HCT116 (cell line): ENCODE data around the gene ZHX3. TPM values are rescaled to one million over a fixed set of nuclear protein-coding genes. Genes with fewer than 3 reads are reported as not detected.

Source experiments
- ATAC-seq: fragments of 200-7000 bp; cut with Tn5 transposase; 2 replicates; pipeline ENCODE4 v1.9.1; 2020; ENCODE audit warnings: mild to moderate bottlenecking, moderate library complexity
- BruUV-seq: library from RNA; stranded (reverse); fragments of 400-500 nt; replicated peaks from 2 replicates; lab custom pipeline; 2021; lab: Mats Ljungman, UMichigan
- CTCF ChIA-PET: fragments of 300-600 bp; sonication (Branson Sonifier 250); formaldehyde crosslinking; loops from one replicate; lab custom pipeline; 2021; ENCODE audit warnings: antibody characterized with exemption; lab: Charles Lee
- POLR2A ChIA-PET: fragments of 300-600, 350-600 bp; sonication (Branson Sonifier 250); formaldehyde crosslinking; loops from one replicate; lab custom pipeline; 2021; ENCODE audit warnings: antibody characterized with exemption; lab: Charles Lee
- RAD21 ChIA-PET, 2 experiments: fragments of 300-600 bp; sonication (Branson Sonifier 250); formaldehyde crosslinking; loops; one replicate each; lab custom pipeline; 2023; ENCODE audit warnings: low total read pairs in 2 of 2; ENCODE audit not compliant: uncharacterized antibody in 2 of 2, unreplicated experiment in 2 of 2, low non-redundant PET in 1 of 2; lab: Charles Lee
- DNase-seq: peaks from one replicate; pipeline ENCODE4 v3.0.0-alpha.2; 2010; ENCODE audit warnings: low read depth, low spot score
- H2AFZ ChIP-seq: fragments of 200-600 bp; shearing (Covaris generic), sonication (generic); 2 replicates; pipeline ENCODE4 v1.6.1; 2017; ENCODE audit warnings: low read depth, mixed run types, mixed read lengths, antibody characterized with exemption, low read length; ENCODE audit not compliant: poor library complexity, severe bottlenecking
- H3K27ac ChIP-seq: 2 replicates; pipeline ENCODE4 v1.5.1; 2012; ENCODE audit warnings: low read depth, low read length
- H3K27me3 ChIP-seq: fragments of 200-600 bp; sonication (generic); 2 replicates; pipeline ENCODE4 v1.6.1; 2016; ENCODE audit warnings: mixed run types, low read length, mixed read lengths; ENCODE audit not compliant: insufficient read depth
- H3K36me3 ChIP-seq, 2 experiments: fragments of 200-500 bp in 1 of 2; fragments of 200-600 bp in 1 of 2; sonication (Bioruptor generic) in 1 of 2; sonication (generic) in 1 of 2; 2 replicates each; pipeline versions ENCODE4 v1.5.1 to v1.6.1; 2014 to 2016; ENCODE audit warnings: low read length in 2 of 2, inconsistent platforms in 1 of 2, mixed read lengths in 1 of 2, mixed run types in 1 of 2; ENCODE audit not compliant: insufficient read depth in 2 of 2, control insufficient read depth in 1 of 2
- H3K4me1 ChIP-seq, 2 experiments: fragments of 200-600 bp in 1 of 2; sonication (generic) in 1 of 2; 2 replicates each; pipeline versions ENCODE4 v1.5.1 to v1.6.1; 2012 to 2017; ENCODE audit warnings: low read length in 2 of 2, inconsistent platforms in 1 of 2, mild to moderate bottlenecking in 1 of 2, mixed read lengths in 1 of 2, mixed run types in 1 of 2, moderate library complexity in 1 of 2; ENCODE audit not compliant: insufficient read depth in 2 of 2, control insufficient read depth in 1 of 2
- H3K4me2 ChIP-seq: fragments of 200-600 bp; sonication (generic); 2 replicates; pipeline ENCODE4 v1.6.1; 2017; ENCODE audit warnings: mixed run types, low read length, mixed read lengths
- H3K4me3 ChIP-seq, 2 experiments: fragments of 200-600 bp in 1 of 2; sonication (generic) in 1 of 2; replicated peaks in 1 of 2; 2 replicates each; pipeline ENCODE4 v1.5.1; 2011 to 2016; ENCODE audit warnings: low read length in 2 of 2, control low read depth in 1 of 2, low read depth in 1 of 2, mild to moderate bottlenecking in 1 of 2, mixed read lengths in 1 of 2, mixed run types in 1 of 2
- H3K79me2 ChIP-seq: fragments of 200-600 bp; sonication (generic); 2 replicates; pipeline ENCODE4 v1.6.1; 2017; ENCODE audit warnings: mild to moderate bottlenecking, mixed run types, low read length, moderate library complexity, mixed read lengths; ENCODE audit not compliant: insufficient read depth
- H3K9ac ChIP-seq: fragments of 200-600 bp; sonication (generic); 2 replicates; pipeline ENCODE4 v1.6.1; 2016; ENCODE audit warnings: low read length, mixed read lengths
- H3K9me2 ChIP-seq: fragments of 200-600 bp; sonication (generic), shearing (Covaris generic); 2 replicates; pipeline ENCODE4 v1.6.1; 2017; ENCODE audit warnings: mixed run types, mild to moderate bottlenecking, moderate library complexity; ENCODE audit not compliant: insufficient read depth
- H3K9me3 ChIP-seq, 2 experiments: fragments of 200-500 bp in 1 of 2; fragments of 200-600 bp in 1 of 2; sonication (Bioruptor generic) in 1 of 2; sonication (generic) in 1 of 2; 2 replicates each; pipeline ENCODE4 v1.6.1; 2014 to 2017; ENCODE audit warnings: low read length in 2 of 2, mixed read lengths in 2 of 2, inconsistent platforms in 1 of 2, low read depth in 1 of 2, mild to moderate bottlenecking in 1 of 2, mixed run types in 1 of 2, moderate library complexity in 1 of 2; ENCODE audit not compliant: control insufficient read depth in 1 of 2, insufficient read depth in 1 of 2
- H4K20me1 ChIP-seq: fragments of 200-600 bp; sonication (generic), shearing (Covaris generic); 2 replicates; pipeline ENCODE4 v1.6.1; 2017; ENCODE audit warnings: mixed run types, mild to moderate bottlenecking, moderate library complexity; ENCODE audit not compliant: insufficient read depth
- ATF3 ChIP-seq: IDR thresholded peaks from 2 replicates; pipeline ENCODE4 v1.6.1; 2012
- CEBPB ChIP-seq: IDR thresholded peaks from 2 replicates; pipeline ENCODE4 v1.6.1; 2012; ENCODE audit warnings: low read depth
- CTCF ChIP-seq, 3 experiments: fragments of 200-600 bp in 1 of 3; sonication (generic) in 1 of 3; IDR thresholded peaks in 2 of 3; conservative IDR thresholded peaks in 1 of 3; 2 replicates each; pipeline ENCODE4 v1.5.1; 2012 to 2017; ENCODE audit warnings: low read depth in 2 of 3, low read length in 2 of 3, antibody characterized with exemption in 1 of 3, borderline replicate concordance in 1 of 3, control low read depth in 1 of 3, mild to moderate bottlenecking in 1 of 3, mixed read lengths in 1 of 3, mixed run types in 1 of 3, moderate library complexity in 1 of 3; ENCODE audit not compliant: insufficient read depth in 1 of 3
- EGR1 ChIP-seq: IDR thresholded peaks from 2 replicates; pipeline ENCODE4 v1.6.1; 2012; ENCODE audit warnings: low read depth
- EZH2 ChIP-seq: fragments of 200-600 bp; sonication (generic); IDR thresholded peaks from 2 replicates; pipeline ENCODE4 v1.6.1; 2017; ENCODE audit warnings: antibody characterized with exemption, mixed run types
- EZH2phosphoT487 ChIP-seq: fragments of 200-600 bp; IDR thresholded peaks from 2 replicates; pipeline ENCODE4 v1.6.1; 2018; ENCODE audit warnings: antibody characterized with exemption, borderline replicate concordance
- JUND ChIP-seq: IDR thresholded peaks from 2 replicates; pipeline ENCODE4 v1.6.1; 2012
- MAX ChIP-seq: IDR thresholded peaks from 2 replicates; pipeline ENCODE4 v1.6.1; 2012
- POLR2A ChIP-seq: IDR thresholded peaks from 2 replicates; pipeline ENCODE4 v1.7.0; 2011; ENCODE audit warnings: borderline replicate concordance; ENCODE audit not compliant: insufficient read depth, insufficient read length; ENCODE audit errors: extremely low read depth
- POLR2AphosphoS5 ChIP-seq: IDR thresholded peaks from 2 replicates; pipeline ENCODE4 v1.6.1; 2011; ENCODE audit warnings: mild to moderate bottlenecking, low read depth, low read length, moderate library complexity
- REST ChIP-seq: IDR thresholded peaks from 2 replicates; pipeline ENCODE4 v1.6.1; 2012; ENCODE audit warnings: low read depth
- SIN3A ChIP-seq: IDR thresholded peaks from 2 replicates; pipeline ENCODE4 v1.6.1; 2012; ENCODE audit warnings: low read depth
- SP1 ChIP-seq: IDR thresholded peaks from 2 replicates; pipeline ENCODE4 v1.6.1; 2012; ENCODE audit warnings: low read depth
- SRF ChIP-seq: IDR thresholded peaks from 2 replicates; pipeline ENCODE4 v1.6.1; 2012; ENCODE audit warnings: low read depth
- YY1 ChIP-seq: IDR thresholded peaks from 2 replicates; pipeline ENCODE4 v1.6.1; 2011; ENCODE audit warnings: low read length, low read depth, moderate library complexity, mild to moderate bottlenecking; ENCODE audit not compliant: insufficient replicate concordance; ENCODE audit errors: extremely low read depth
- ZBTB33 ChIP-seq: IDR thresholded peaks from 2 replicates; pipeline ENCODE4 v1.6.1; 2011; ENCODE audit warnings: mild to moderate bottlenecking, low read length, moderate library complexity; ENCODE audit not compliant: insufficient replicate concordance; ENCODE audit errors: extremely low read depth
- ZFX ChIP-seq: fragments of 450-650 bp; IDR thresholded peaks from 2 replicates; pipeline ENCODE4 v1.6.1; 2017
- ZNF274 ChIP-seq: fragments of 200-500 bp; sonication (Bioruptor generic); IDR thresholded peaks from 2 replicates; pipeline ENCODE4 v1.6.1; 2014; ENCODE audit warnings: mild to moderate bottlenecking, low read depth, low read length, inconsistent platforms
- intact Hi-C: fragments of 100-400 bp; cut with micrococcal nuclease; formaldehyde crosslinking; loops from 2 replicates; pipeline ENCODE4 v1.10.0; 2022
- total RNA-seq: library from RNA; stranded (reverse); gene quantifications from one replicate; pipeline ENCODE4 v1.2.1, GENCODE V29; 2021; ENCODE audit not compliant: unreplicated experiment

The ZHX3 gene
- total RNA-seq, 1 experiment from 2014 or later = 13.3 TPM

- POLR2A ChIA-PET = no interaction called here
- H3K9me3 ChIP-seq = no peaks in the 10 kb centered on the region
- BruUV-seq = no TSS peak
- CTCF ChIA-PET = no interaction called here
- H3K36me3 ChIP-seq = no peaks in the 10 kb centered on the region
- ATAC-seq = no peak
- no peaks in the 10 kb centered on the region for H4K20me1 ChIP-seq
- no peak for DNase-seq
- H2AFZ ChIP-seq = no peak overlapping the region
- RAD21 ChIA-PET = no interaction called here
- no peak overlapping the region for H3K9ac ChIP-seq
- no peak for TF ChIP-seq POLR2AphosphoS5
- TF ChIP-seq EZH2 = no peak
- no peak for TF ChIP-seq EGR1
- TF ChIP-seq YY1 = no peak
- TF ChIP-seq MAX = no peak
- TF ChIP-seq ATF3 = no peak
- TF ChIP-seq SRF = no peak
- no peak for TF ChIP-seq ZFX
- TF ChIP-seq SIN3A = no peak
- TF ChIP-seq EZH2phosphoT487 = no peak
- no peak for TF ChIP-seq SP1
- no peak for TF ChIP-seq JUND
- TF ChIP-seq ZBTB33 = no peak
- no peak for TF ChIP-seq CTCF (IDR thresholded peaks at IDR 0.05 in 2 of 3, conservative IDR thresholded peaks at IDR 0.05 in 1 of 3; ENCODE audit: borderline replicate concordance in 1 of 3, insufficient read depth in 1 of 3, low read depth in 2 of 3, low read length in 2 of 3)
- TF ChIP-seq CEBPB = no peak
- TF ChIP-seq REST = no peak
- no peak for TF ChIP-seq POLR2A
- TF ChIP-seq ZNF274 = no peak
- H3K4me3 ChIP-seq = no peak overlapping the region
- H3K79me2 ChIP-seq = no peaks in the 10 kb centered on the region
- intact Hi-C loops = no loop called here
- H3K27ac ChIP-seq = no peak overlapping the region
- H3K9me2 ChIP-seq = no peaks in the 10 kb centered on the region
- H3K4me2 ChIP-seq = no peak overlapping the region
- H3K27me3 ChIP-seq = no peaks in the 10 kb centered on the region
- H3K4me1 ChIP-seq = peaks cover 8 to 9% of the 10 kb centered on the region in 2 experiments
Observed at GRCh38 chr20:41214666-41215065, 102.9 kb downstream of the ZHX3 start.
